GM19463 (cell line): ENCODE data around the gene SPATA46.

ENCODE experiments used
- ATAC-seq: cut with Tn5 transposase; IDR thresholded peaks from one replicate; pipeline ENCODE4 v1.9.1; 2021; ENCODE audit warnings: mild to moderate bottlenecking, moderate library complexity; ENCODE audit not compliant: unreplicated experiment

The SPATA46 gene

GRCh38 chr1:162391790-162392563 lies 15.3 kb upstream of the SPATA46 start:
- ATAC-seq, result no peak

GRCh38 chr1:162390396-162391185 lies 13.9 kb upstream of the SPATA46 start:
- ATAC-seq, result no peak

GRCh38 chr1:162389971-162390370 lies 13.3 kb upstream of the SPATA46 start:
- no peak for ATAC-seq

- peak; percentile 61 for ATAC-seq
Observed at GRCh38 chr1:162389021-162389818, 12.6 kb upstream of the SPATA46 start.

GRCh38 chr1:162388615-162389014 lies 12.0 kb upstream of the SPATA46 start:
- ATAC-seq, result no peak

DNA sequence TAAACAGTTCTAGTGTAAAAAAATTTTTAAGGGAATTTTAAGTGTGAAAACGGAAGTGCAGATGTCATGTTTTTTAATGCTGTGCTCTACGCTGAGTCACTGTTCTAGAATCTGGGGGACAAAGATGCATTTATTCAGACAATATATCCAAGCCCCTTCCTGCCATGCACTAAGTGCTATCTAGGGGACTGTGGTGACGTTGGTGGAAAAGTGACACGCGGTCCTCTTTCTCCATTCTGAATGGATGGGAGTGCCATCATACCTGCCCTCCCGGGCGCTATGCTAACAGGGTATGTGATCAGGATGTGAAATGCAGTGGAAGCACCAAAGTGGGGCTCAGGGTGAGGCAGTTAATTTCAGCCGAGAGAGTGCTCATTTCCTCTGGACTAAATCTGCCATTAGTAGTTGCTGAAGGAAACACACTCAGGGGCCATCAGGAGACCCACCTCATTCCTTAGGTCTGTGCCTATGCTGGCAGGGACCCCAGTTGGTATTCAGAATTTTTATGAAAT lies 11.5 kb upstream of the SPATA46 start:
- ATAC-seq, result no peak

- ATAC-seq, result no peak
Observed at GRCh38 chr1:162387226-162388082, 10.8 kb upstream of the SPATA46 start.

DNA sequence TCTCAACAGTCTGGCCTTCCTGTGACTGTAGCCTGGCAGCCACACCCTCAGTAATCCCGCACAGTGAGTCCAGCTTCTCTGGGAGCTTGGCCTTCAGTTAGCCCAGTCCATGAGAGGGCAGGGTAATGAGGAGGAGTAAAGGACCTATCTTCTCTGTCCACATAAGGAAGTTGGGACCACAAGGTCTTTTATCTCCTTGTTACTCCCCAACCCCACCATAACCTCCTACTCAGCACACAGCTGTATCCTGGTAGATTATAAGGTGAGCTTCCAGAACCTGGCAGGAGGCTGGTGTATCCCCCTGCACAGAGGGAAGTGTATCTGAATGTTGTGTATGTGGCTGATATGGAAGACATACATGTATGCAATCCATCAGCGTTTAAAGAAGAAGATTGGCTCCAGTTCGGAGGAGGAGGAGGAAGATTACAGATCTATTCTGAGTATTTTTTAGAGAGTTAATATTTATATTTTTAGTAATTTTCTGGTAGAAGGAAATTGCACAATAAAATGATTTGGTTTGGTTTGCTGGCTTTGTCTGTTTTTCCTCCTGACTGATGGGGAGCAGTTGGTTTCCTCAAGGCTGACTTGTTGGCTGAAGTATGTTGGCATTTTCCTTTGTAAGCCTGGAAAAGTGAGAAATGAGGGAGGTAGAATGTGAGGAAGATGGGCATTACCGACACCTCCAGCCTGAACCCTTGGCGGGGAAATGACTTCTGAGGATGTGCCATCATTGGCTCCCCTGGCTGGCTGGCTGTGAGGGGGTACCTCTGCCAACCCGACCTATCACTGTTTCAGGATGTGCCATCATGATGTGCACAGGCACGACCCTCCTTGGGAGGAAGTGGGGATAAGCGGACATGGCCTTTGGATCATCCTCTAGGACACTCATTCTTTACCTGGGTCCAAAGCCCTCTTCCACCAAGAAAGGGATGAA lies 9.9 kb upstream of the SPATA46 start:
- no peak for ATAC-seq

DNA sequence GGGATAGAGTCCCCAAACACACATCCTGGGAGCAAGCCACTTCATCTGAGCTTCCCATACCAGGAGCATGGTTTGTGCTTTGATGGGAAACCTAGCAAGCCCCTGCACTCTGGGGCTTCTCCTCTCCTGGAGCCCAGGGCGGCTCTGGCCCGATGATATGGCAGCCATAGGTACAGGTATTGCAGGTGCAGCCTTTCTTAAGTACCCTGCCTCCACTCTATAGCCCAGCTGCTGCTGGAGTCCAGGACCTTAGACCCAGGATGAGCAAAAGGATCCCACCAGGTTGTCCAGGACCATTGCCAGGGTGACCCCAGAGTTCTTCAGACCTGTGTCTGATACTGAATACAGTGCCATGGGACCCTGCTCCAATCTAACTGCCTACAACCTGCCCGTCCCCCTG lies 9.0 kb upstream of the SPATA46 start:
- ATAC-seq, result no peak

GRCh38 chr1:162385280-162385623 lies 8.6 kb upstream of the SPATA46 start:
- no peak for ATAC-seq

- no peak for ATAC-seq
Observed at GRCh38 chr1:162384601-162385279, 8.1 kb upstream of the SPATA46 start.

DNA sequence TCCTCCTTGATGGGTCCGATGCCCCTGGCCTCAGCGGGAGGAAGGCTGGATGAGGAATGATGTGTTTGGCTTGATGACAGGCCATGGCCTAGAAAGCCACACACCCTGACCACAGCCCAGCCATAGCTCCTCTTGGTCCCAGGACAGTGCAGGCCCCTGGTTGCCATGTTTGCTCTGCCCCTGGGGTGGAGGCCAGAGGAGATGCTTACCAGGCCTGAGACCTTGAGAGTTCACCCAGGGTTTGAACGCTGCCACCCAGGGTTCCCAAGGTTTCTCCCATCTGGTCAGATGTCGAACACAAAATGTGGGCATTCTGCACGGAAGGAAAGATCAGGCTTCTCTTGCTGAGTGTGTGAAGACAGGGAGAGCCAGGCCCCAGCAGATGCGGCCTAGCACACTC lies 7.5 kb upstream of the SPATA46 start:
- ATAC-seq, result no peak

- no peak for ATAC-seq
Observed at GRCh38 chr1:162383516-162383915, 6.9 kb upstream of the SPATA46 start.

- ATAC-seq, result no peak
Observed at GRCh38 chr1:162383091-162383490, 6.4 kb upstream of the SPATA46 start.

GRCh38 chr1:162381941-162382750 lies 5.5 kb upstream of the SPATA46 start:
- ATAC-seq, result no peak

GRCh38 chr1:162381383-162381782 lies 4.7 kb upstream of the SPATA46 start, which contains the start of gene C1orf226:
C1orf226 (plus strand) TSS chr1:162381728; CDS start chr1:162381902, 174 bp downstream.
- ATAC-seq, result no peak

DNA sequence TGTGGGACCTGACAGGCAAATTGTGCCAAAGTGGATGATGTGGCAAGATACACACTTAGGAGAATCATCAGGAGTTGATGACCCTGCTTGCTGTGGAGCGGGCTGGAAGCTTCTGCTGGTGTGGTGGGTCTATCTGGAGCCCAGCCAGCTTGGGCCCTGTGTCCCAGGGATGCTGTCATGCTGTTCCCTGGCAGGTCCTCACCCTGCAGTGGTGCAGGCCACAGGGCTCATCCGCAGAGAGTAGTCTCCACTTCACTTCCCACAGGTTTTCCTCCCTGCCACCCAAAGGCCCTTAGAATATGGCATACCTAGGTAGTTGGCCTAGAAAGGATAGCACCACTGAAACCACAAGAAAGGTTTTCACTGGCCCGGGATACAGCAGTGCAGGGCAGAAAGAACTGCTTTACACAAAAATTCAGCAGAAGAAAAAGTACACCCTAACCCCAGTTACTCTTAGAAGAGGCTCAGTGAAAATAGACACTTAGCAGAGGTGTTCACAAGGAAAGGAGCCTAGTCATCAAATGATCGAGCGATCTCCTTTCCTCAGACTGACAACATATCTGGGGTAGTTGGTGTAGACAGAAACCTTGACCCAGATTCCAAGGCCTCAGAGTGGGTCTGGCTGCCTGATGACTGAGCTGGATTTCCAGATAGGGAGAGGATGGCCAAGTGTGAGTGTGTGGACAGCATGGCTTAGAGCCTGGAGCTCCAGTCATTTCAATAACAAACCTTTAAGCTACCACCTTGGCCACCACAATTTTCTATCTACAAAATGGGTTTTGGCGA lies 3.6 kb upstream of the SPATA46 start:
- ATAC-seq, result no peak
